ENCODE measurements around the gene RUNX2.

The RUNX2 gene

GRCh38 chr6:45491874-45492273 lies 163.7 kb downstream of the RUNX2 start:
- no peaks in the 10 kb centered on the region for H3K36me3 ChIP-seq (ENCODE audit: insufficient read depth, low read length)
- no peak overlapping the region for H2AFZ ChIP-seq (ENCODE audit: low read length)
- TF ChIP-seq CTCF (IDR thresholded peaks at IDR 0.05; ENCODE audit: low read length): no peak
- no peak for TF ChIP-seq EZH2 (IDR thresholded peaks at IDR 0.05; ENCODE audit: borderline replicate concordance, low read length)
- no peak overlapping the region for H3K27ac ChIP-seq (ENCODE audit: low read depth, low read length, poor library complexity, severe bottlenecking)
- H3K9me3 ChIP-seq (ENCODE audit: low read length): no peaks in the 10 kb centered on the region
- H3K27me3 ChIP-seq (ENCODE audit: insufficient read depth, low read length): no peaks in the 10 kb centered on the region
- H3K4me1 ChIP-seq (ENCODE audit: insufficient read depth, low read length, severe bottlenecking): no peaks in the 10 kb centered on the region
- no peaks in the 10 kb centered on the region for H3K9me2 ChIP-seq (ENCODE audit: low read depth, low read length)
- H3F3A ChIP-seq (ENCODE audit: insufficient read depth, low read length): no peaks in the 10 kb centered on the region
- no peak overlapping the region for H3K4me2 ChIP-seq (ENCODE audit: low read length)
- H3K79me2 ChIP-seq (ENCODE audit: insufficient read depth, low read length): no peaks in the 10 kb centered on the region
- no peak overlapping the region for H3K9ac ChIP-seq (ENCODE audit: low read length)
- no peak overlapping the region for H3K4me3 ChIP-seq (ENCODE audit: low read depth, low read length, poor library complexity, severe bottlenecking)
- no peaks in the 10 kb centered on the region for H4K20me1 ChIP-seq (ENCODE audit: insufficient read depth, low read length)

DNA sequence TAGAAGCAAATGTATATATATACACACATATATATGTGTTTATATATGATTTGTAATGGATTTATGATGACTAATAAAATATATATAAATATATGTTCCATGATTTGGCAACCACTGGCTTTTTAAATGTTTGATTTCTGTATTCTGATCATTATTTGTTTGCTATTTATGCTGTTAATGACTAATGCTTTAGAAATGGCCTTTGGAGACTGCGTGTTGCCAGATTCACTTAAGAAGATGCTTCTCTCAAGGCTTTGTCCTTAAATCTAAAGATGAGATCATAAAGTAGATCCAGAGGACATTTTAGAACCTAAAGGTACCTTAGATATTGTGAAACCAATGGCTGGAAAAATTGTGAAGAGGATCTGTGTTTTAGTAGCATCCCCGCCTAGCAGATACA lies 165.6 kb downstream of the RUNX2 start:
- Histone ChIP-seq H4K20me1 (ENCODE audit: insufficient read depth, low read length) (no peaks in the 10 kb centered on the region), H3K79me2 (ENCODE audit: insufficient read depth, low read length) (no peaks in the 10 kb centered on the region), H3K9ac (ENCODE audit: low read length) (no peak overlapping the region), H3K4me2 (ENCODE audit: low read length) (no peak overlapping the region), H2AFZ (ENCODE audit: low read length) (no peak overlapping the region), H3K36me3 (ENCODE audit: insufficient read depth, low read length) (no peaks in the 10 kb centered on the region), H3K9me2 (ENCODE audit: low read depth, low read length) (no peaks in the 10 kb centered on the region), H3K27ac (ENCODE audit: low read depth, low read length, poor library complexity, severe bottlenecking) (no peak overlapping the region), H3K4me1 (ENCODE audit: insufficient read depth, low read length, severe bottlenecking) (no peaks in the 10 kb centered on the region), H3K27me3 (ENCODE audit: insufficient read depth, low read length) (no peaks in the 10 kb centered on the region), H3K9me3 (ENCODE audit: low read length) (no peaks in the 10 kb centered on the region), H3K4me3 (ENCODE audit: low read depth, low read length, poor library complexity, severe bottlenecking) (no peak overlapping the region), H3F3A (ENCODE audit: insufficient read depth, low read length) (no peaks in the 10 kb centered on the region)
- TF ChIP-seq EZH2 (IDR thresholded peaks at IDR 0.05; ENCODE audit: borderline replicate concordance, low read length): no peak
- TF ChIP-seq CTCF (IDR thresholded peaks at IDR 0.05; ENCODE audit: low read length): no peak

DNA sequence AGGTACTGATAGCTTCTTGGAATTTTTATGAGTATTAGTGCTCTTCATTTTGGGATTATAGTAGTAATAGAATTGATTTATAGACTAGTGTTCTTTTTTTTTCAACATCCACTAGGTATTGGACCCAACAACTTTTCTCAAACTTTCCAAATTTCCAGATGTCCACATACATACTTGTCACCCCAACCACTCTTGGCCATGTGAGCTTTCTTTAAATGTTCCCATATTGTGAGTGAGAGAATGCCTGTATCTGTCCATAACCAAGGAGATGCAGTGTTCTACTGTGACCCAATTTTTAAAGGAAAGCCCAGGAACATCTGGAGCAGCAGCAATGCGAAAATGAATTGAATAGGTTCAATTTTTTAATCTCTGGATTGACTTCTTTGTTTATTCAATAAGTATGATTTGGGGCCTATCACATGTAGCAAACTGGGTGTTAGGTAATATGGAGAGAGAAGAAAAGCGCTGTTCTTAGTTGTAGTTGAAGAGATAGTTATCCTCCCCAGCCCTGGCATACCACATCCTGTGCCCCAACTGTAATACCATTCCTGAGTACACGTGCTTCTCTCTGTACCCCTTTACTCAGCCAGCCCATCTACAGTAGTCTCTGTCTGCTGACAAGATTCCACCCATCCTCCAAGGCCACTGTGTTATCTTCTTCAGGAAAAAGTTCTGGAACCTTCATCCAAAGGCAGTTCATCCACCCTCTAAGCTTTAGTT lies 166.4 kb downstream of the RUNX2 start:
- H3F3A ChIP-seq (ENCODE audit: insufficient read depth, low read length): no peaks in the 10 kb centered on the region
- H3K4me2 ChIP-seq (ENCODE audit: low read length): no peak overlapping the region
- no peaks in the 10 kb centered on the region for H4K20me1 ChIP-seq (ENCODE audit: insufficient read depth, low read length)

More for the DNA sequence above, 166.4 kb downstream of the RUNX2 start:
- H3K27ac ChIP-seq (ENCODE audit: low read depth, low read length, poor library complexity, severe bottlenecking): no peak overlapping the region
- no peaks in the 10 kb centered on the region for H3K36me3 ChIP-seq (ENCODE audit: insufficient read depth, low read length)
- H3K27me3 ChIP-seq (ENCODE audit: insufficient read depth, low read length): no peaks in the 10 kb centered on the region
- no peak overlapping the region for H3K4me3 ChIP-seq (ENCODE audit: low read depth, low read length, poor library complexity, severe bottlenecking)
- TF ChIP-seq CTCF (IDR thresholded peaks at IDR 0.05; ENCODE audit: low read length): no peak
- no peak for TF ChIP-seq EZH2 (IDR thresholded peaks at IDR 0.05; ENCODE audit: borderline replicate concordance, low read length)
- H3K9me2 ChIP-seq (ENCODE audit: low read depth, low read length): no peaks in the 10 kb centered on the region
- H3K9me3 ChIP-seq (ENCODE audit: low read length): no peaks in the 10 kb centered on the region
- H3K4me1 ChIP-seq (ENCODE audit: insufficient read depth, low read length, severe bottlenecking): no peaks in the 10 kb centered on the region
- H3K79me2 ChIP-seq (ENCODE audit: insufficient read depth, low read length): no peaks in the 10 kb centered on the region
- no peak overlapping the region for H3K9ac ChIP-seq (ENCODE audit: low read length)
- no peak overlapping the region for H2AFZ ChIP-seq (ENCODE audit: low read length)

Data from OCI-LY1 (cell line).